Measurements from ENCODE around the gene CBFA2T2. TPM values are rescaled to one million over a fixed set of nuclear protein-coding genes. Genes with fewer than 3 reads are reported as not detected.

CBFA2T2 gene
- total and polyA plus RNA-seq, 2 donors from 2014 or later = 5.5 to 17.3 TPM

GRCh38 chr20:33545763-33546162, 55.9 kb downstream of the CBFA2T2 start:
- Histone ChIP-seq H3K9me3 (ENCODE audit: control insufficient read depth in 2 of 3, insufficient read depth in 1 of 3, low read length in 3 of 3) (no peaks in the 10 kb centered on the region), H3K27ac (ENCODE audit: low read depth in 2 of 2, low read length in 2 of 2) (no peak overlapping the region), H3K9ac (ENCODE audit: low read length in 3 of 3) (no peak overlapping the region), H3K4me3 (ENCODE audit: low read length in 3 of 3) (no peak overlapping the region), H3K4me1 (ENCODE audit: control insufficient read depth in 2 of 3, insufficient read depth in 2 of 3, low read depth in 1 of 3, low read length in 3 of 3) (no peaks in the 10 kb centered on the region), H3K36me3 (ENCODE audit: control insufficient read depth in 2 of 3, insufficient read depth in 3 of 3, low read length in 3 of 3) (no peaks in the 10 kb centered on the region), H3K27me3 (ENCODE audit: control insufficient read depth, insufficient read depth, low read length) (no peaks in the 10 kb centered on the region)
- DNase-seq (no peak), FAIRE-seq (no peak)
- intact Hi-C loops (cut with DNase I) = no loop called here
- no peak for TF ChIP-seq CTCF (IDR thresholded peaks at IDR 0.05; ENCODE audit: borderline replicate concordance, extremely low read depth, insufficient read depth)

- FAIRE-seq (no peak), DNase-seq (no peak)
- H3K9ac ChIP-seq (ENCODE audit: low read length in 3 of 3) = no peak overlapping the region
- H3K4me1 ChIP-seq (ENCODE audit: control insufficient read depth in 2 of 3, insufficient read depth in 2 of 3, low read depth in 1 of 3, low read length in 3 of 3) = peaks cover 0 to 2% (median 0%) of the 10 kb centered on the region in 3 donors
- no peak for TF ChIP-seq CTCF (IDR thresholded peaks at IDR 0.05; ENCODE audit: borderline replicate concordance, extremely low read depth, insufficient read depth)
- H3K4me3 ChIP-seq (ENCODE audit: low read length in 3 of 3) = no peak overlapping the region
- no peak overlapping the region for H3K27ac ChIP-seq (ENCODE audit: low read depth in 2 of 2, low read length in 2 of 2)
- H3K9me3 ChIP-seq (ENCODE audit: control insufficient read depth in 2 of 3, insufficient read depth in 1 of 3, low read length in 3 of 3) = no peaks in the 10 kb centered on the region
- no peaks in the 10 kb centered on the region for H3K27me3 ChIP-seq (ENCODE audit: control insufficient read depth, insufficient read depth, low read length)
- H3K36me3 ChIP-seq (ENCODE audit: control insufficient read depth in 2 of 3, insufficient read depth in 3 of 3, low read length in 3 of 3) = no peaks in the 10 kb centered on the region
- intact Hi-C loops (cut with DNase I) = no loop called here
These were observed 59.5 kb downstream of the CBFA2T2 start for GRCh38 chr20:33549229-33549999.

GRCh38 chr20:33551778-33552177, 61.9 kb downstream of the CBFA2T2 start:
- no peak overlapping the region for H3K27ac ChIP-seq (ENCODE audit: low read depth in 2 of 2, low read length in 2 of 2)
- H3K27me3 ChIP-seq (ENCODE audit: control insufficient read depth, insufficient read depth, low read length) = no peaks in the 10 kb centered on the region
- H3K9me3 ChIP-seq (ENCODE audit: control insufficient read depth in 2 of 3, insufficient read depth in 1 of 3, low read length in 3 of 3) = no peaks in the 10 kb centered on the region
- no peak for TF ChIP-seq CTCF (IDR thresholded peaks at IDR 0.05; ENCODE audit: borderline replicate concordance, extremely low read depth, insufficient read depth)
- H3K9ac ChIP-seq (ENCODE audit: low read length in 3 of 3) = no peak overlapping the region
- intact Hi-C loops (cut with DNase I) = no loop called here
- no peaks in the 10 kb centered on the region for H3K36me3 ChIP-seq (ENCODE audit: control insufficient read depth in 2 of 3, insufficient read depth in 3 of 3, low read length in 3 of 3)
- DNase-seq (no peak), FAIRE-seq (no peak)
- H3K4me3 ChIP-seq (ENCODE audit: low read length in 3 of 3) = no peak overlapping the region
- H3K4me1 ChIP-seq (ENCODE audit: control insufficient read depth in 2 of 3, insufficient read depth in 2 of 3, low read depth in 1 of 3, low read length in 3 of 3) = peaks cover 0 to 5% (median 4%) of the 10 kb centered on the region in 3 donors

Data from kidney (tissue), 14 donors.